Activated CD4-positive, alpha-beta T cell treated with anti-CD3 and anti-CD28 coated beads, Interleukin-2, amount 10 ng/mL, durations not matched to agents 7 days and 5 days (primary cell): ENCODE measurements around the gene DISP3. TPM values are rescaled to one million over a fixed set of nuclear protein-coding genes. Genes with fewer than 3 reads are reported as not detected.

Experiments used
- CTCF ChIA-PET: fragments of 350-600 bp; sonication (Branson Sonifier 250); formaldehyde crosslinking; loops from one replicate; lab custom pipeline; 2021; ENCODE audit warnings: antibody characterized with exemption; lab: Charles Lee
- POLR2A ChIA-PET: fragments of 350-600 bp; sonication (Branson Sonifier 250); formaldehyde crosslinking; loops from one replicate; lab custom pipeline; 2021; ENCODE audit warnings: antibody characterized with exemption; lab: Charles Lee
- DNase-seq: peaks from one replicate; pipeline ENCODE4 v3.0.0-alpha.2; 2020
- H3K27ac Mint-ChIP-seq: one replicate; pipeline ENCODE4 v1.8.0; 2021; ENCODE audit warnings: mild to moderate bottlenecking, moderate library complexity, mixed read lengths
- H3K27me3 Mint-ChIP-seq: one replicate; pipeline ENCODE4 v1.8.0; 2021; ENCODE audit warnings: mixed read lengths
- H3K36me3 Mint-ChIP-seq: one replicate; pipeline ENCODE4 v1.8.0; 2021; ENCODE audit warnings: low read depth, mixed read lengths
- H3K4me1 Mint-ChIP-seq: one replicate; pipeline ENCODE4 v1.8.0; 2021; ENCODE audit warnings: mixed read lengths
- H3K4me3 Mint-ChIP-seq: one replicate; pipeline ENCODE4 v1.8.0; 2021; ENCODE audit warnings: mild to moderate bottlenecking, moderate library complexity, mixed read lengths
- H3K9me3 Mint-ChIP-seq: one replicate; pipeline ENCODE4 v1.8.0; 2021; ENCODE audit warnings: mixed read lengths
- total RNA-seq, 2 experiments: library from RNA; stranded (reverse); gene quantifications; one replicate each; pipeline ENCODE4 v1.2.3, GENCODE V29; 2021

DISP3 gene
- total RNA-seq, 2 experiments from 2014 or later, result 0.92 TPM

GRCh38 chr1:11496551-11497080 lies 17.7 kb downstream of the DISP3 start:
- DNase-seq, result no peak
- ChIA-PET CTCF (no interaction called here), POLR2A (no interaction called here)
- no peaks in the 10 kb centered on the region for H3K36me3 Mint-ChIP-seq
- no peak overlapping the region for H3K27ac Mint-ChIP-seq
- H3K27me3 Mint-ChIP-seq, result peaks cover 9% of the 10 kb centered on the region
- H3K4me3 Mint-ChIP-seq, result no peak overlapping the region
- no peaks in the 10 kb centered on the region for H3K4me1 Mint-ChIP-seq
- no peaks in the 10 kb centered on the region for H3K9me3 Mint-ChIP-seq

GRCh38 chr1:11498956-11499594 lies 20.1 kb downstream of the DISP3 start:
- ChIA-PET POLR2A (no interaction called here), CTCF (no interaction called here)
- Mint-ChIP-seq H3K4me1 (no peaks in the 10 kb centered on the region), H3K9me3 (peaks cover 15% of the 10 kb centered on the region), H3K27ac (no peak overlapping the region), H3K36me3 (no peaks in the 10 kb centered on the region), H3K4me3 (no peak overlapping the region), H3K27me3 (peaks cover 9% of the 10 kb centered on the region)
- no peak for DNase-seq

GRCh38 chr1:11499601-11500331 lies 20.8 kb downstream of the DISP3 start:
- ChIA-PET CTCF (no interaction called here), POLR2A (no interaction called here)
- H3K27me3 Mint-ChIP-seq, result peaks cover 9% of the 10 kb centered on the region
- H3K27ac Mint-ChIP-seq, result no peak overlapping the region
- no peak overlapping the region for H3K4me3 Mint-ChIP-seq
- peaks cover 22% of the 10 kb centered on the region for H3K9me3 Mint-ChIP-seq
- H3K36me3 Mint-ChIP-seq, result no peaks in the 10 kb centered on the region
- no peak for DNase-seq
- H3K4me1 Mint-ChIP-seq, result no peaks in the 10 kb centered on the region

GRCh38 chr1:11500881-11501280 lies 21.9 kb downstream of the DISP3 start:
- no peaks in the 10 kb centered on the region for H3K4me1 Mint-ChIP-seq
- no peak overlapping the region for H3K4me3 Mint-ChIP-seq
- no peak for DNase-seq
- POLR2A ChIA-PET, result no interaction called here
- peaks cover 31% of the 10 kb centered on the region for H3K9me3 Mint-ChIP-seq
- CTCF ChIA-PET, result no interaction called here
- H3K27me3 Mint-ChIP-seq, result peaks cover 9% of the 10 kb centered on the region
- H3K27ac Mint-ChIP-seq, result no peak overlapping the region
- H3K36me3 Mint-ChIP-seq, result peaks cover 2% of the 10 kb centered on the region

- Mint-ChIP-seq H3K27me3 (peaks cover 11% of the 10 kb centered on the region), H3K9me3 (peaks cover 37% of the 10 kb centered on the region), H3K27ac (peak overlapping the region; percentile 22), H3K4me3 (peak overlapping the region; percentile 32), H3K4me1 (no peaks in the 10 kb centered on the region), H3K36me3 (peaks cover 5% of the 10 kb centered on the region)
- ChIA-PET POLR2A (interaction anchor here (0.6 kb wide), 1 partner anchor 134 kb away, joined by 6 read pairs; no protein-coding TSS in a partner anchor), CTCF (no interaction called here)
- DNase-seq, result peak; percentile 22
These were observed 22.5 kb downstream of the DISP3 start for GRCh38 chr1:11501491-11501897.

- H3K4me3 Mint-ChIP-seq, result peak overlapping the region; percentile 32
- H3K27me3 Mint-ChIP-seq, result peaks cover 11% of the 10 kb centered on the region
- H3K36me3 Mint-ChIP-seq, result peaks cover 5% of the 10 kb centered on the region
- peak overlapping the region; percentile 22 for H3K27ac Mint-ChIP-seq
- H3K9me3 Mint-ChIP-seq, result peaks cover 41% of the 10 kb centered on the region
- CTCF ChIA-PET, result no interaction called here
- H3K4me1 Mint-ChIP-seq, result no peaks in the 10 kb centered on the region
- DNase-seq, result no peak
- POLR2A ChIA-PET, result interaction anchor here (0.6 kb wide), 1 partner anchor 135 kb away, joined by 6 read pairs; no protein-coding TSS in a partner anchor
These were observed 23.0 kb downstream of the DISP3 start for GRCh38 chr1:11501906-11502485.

GRCh38 chr1:11502516-11502915 lies 23.6 kb downstream of the DISP3 start:
- DNase-seq, result no peak
- ChIA-PET CTCF (no interaction called here), POLR2A (no interaction called here)
- H3K4me1 Mint-ChIP-seq, result no peaks in the 10 kb centered on the region
- peaks cover 11% of the 10 kb centered on the region for H3K27me3 Mint-ChIP-seq
- H3K4me3 Mint-ChIP-seq, result no peak overlapping the region
- H3K36me3 Mint-ChIP-seq, result peaks cover 5% of the 10 kb centered on the region
- H3K27ac Mint-ChIP-seq, result no peak overlapping the region
- peaks cover 46% of the 10 kb centered on the region for H3K9me3 Mint-ChIP-seq

GRCh38 chr1:11504599-11504998 lies 25.6 kb downstream of the DISP3 start:
- H3K36me3 Mint-ChIP-seq, result peaks cover 5% of the 10 kb centered on the region
- H3K27me3 Mint-ChIP-seq, result peaks cover 9% of the 10 kb centered on the region
- POLR2A ChIA-PET, result no interaction called here
- no peak for DNase-seq
- peaks cover 48% of the 10 kb centered on the region for H3K9me3 Mint-ChIP-seq
- CTCF ChIA-PET, result no interaction called here
- no peaks in the 10 kb centered on the region for H3K4me1 Mint-ChIP-seq
- no peak overlapping the region for H3K27ac Mint-ChIP-seq
- no peak overlapping the region for H3K4me3 Mint-ChIP-seq

- Mint-ChIP-seq H3K27me3 (peaks cover 2% of the 10 kb centered on the region), H3K27ac (no peak overlapping the region), H3K36me3 (peaks cover 5% of the 10 kb centered on the region), H3K4me3 (no peak overlapping the region), H3K4me1 (no peaks in the 10 kb centered on the region), H3K9me3 (peaks cover 48% of the 10 kb centered on the region)
- DNase-seq, result no peak
- CTCF ChIA-PET, result interaction anchor here (0.6 kb wide), 1 partner anchor 149 kb away, joined by 3 read pairs; no protein-coding TSS in a partner anchor
- POLR2A ChIA-PET, result no interaction called here
These were observed 26.9 kb downstream of the DISP3 start for GRCh38 chr1:11505591-11506538.

- CTCF ChIA-PET, result no interaction called here
- DNase-seq, result no peak
- Mint-ChIP-seq H3K4me3 (no peak overlapping the region), H3K9me3 (peaks cover 44% of the 10 kb centered on the region), H3K36me3 (peaks cover 5% of the 10 kb centered on the region), H3K27me3 (peaks cover 2% of the 10 kb centered on the region), H3K4me1 (no peaks in the 10 kb centered on the region), H3K27ac (no peak overlapping the region)
- POLR2A ChIA-PET, result no interaction called here
These were observed 28.4 kb downstream of the DISP3 start for GRCh38 chr1:11507309-11507708.

- no peak overlapping the region for H3K27ac Mint-ChIP-seq
- no peak for DNase-seq
- no peaks in the 10 kb centered on the region for H3K9me3 Mint-ChIP-seq
- H3K4me3 Mint-ChIP-seq, result no peak overlapping the region
- ChIA-PET CTCF (no interaction called here), POLR2A (no interaction called here)
- H3K4me1 Mint-ChIP-seq, result no peaks in the 10 kb centered on the region
- no peaks in the 10 kb centered on the region for H3K36me3 Mint-ChIP-seq
- no peaks in the 10 kb centered on the region for H3K27me3 Mint-ChIP-seq
These were observed 34.7 kb downstream of the DISP3 start for GRCh38 chr1:11513681-11514080.

- no peaks in the 10 kb centered on the region for H3K36me3 Mint-ChIP-seq
- CTCF ChIA-PET, result no interaction called here
- H3K27ac Mint-ChIP-seq, result no peak overlapping the region
- H3K4me3 Mint-ChIP-seq, result no peak overlapping the region
- no peak for DNase-seq
- H3K27me3 Mint-ChIP-seq, result no peaks in the 10 kb centered on the region
- POLR2A ChIA-PET, result no interaction called here
- no peaks in the 10 kb centered on the region for H3K9me3 Mint-ChIP-seq
- no peaks in the 10 kb centered on the region for H3K4me1 Mint-ChIP-seq
These were observed 35.4 kb downstream of the DISP3 start for GRCh38 chr1:11514366-11514765.
